HCT116 (cell line): ENCODE results near the gene AURKAIP1. TPM values are rescaled to one million over a fixed set of nuclear protein-coding genes. Genes with fewer than 3 reads are reported as not detected.
A peak's percentile ranks its signal among the peaks of the same experiment; 100 is the strongest.

Source experiments
- ATAC-seq: fragments of 200-7000 bp; cut with Tn5 transposase; 2 replicates; pipeline ENCODE4 v1.9.1; 2020; ENCODE audit warnings: mild to moderate bottlenecking, moderate library complexity
- BruUV-seq: library from RNA; stranded (reverse); fragments of 400-500 nt; replicated peaks from 2 replicates; lab custom pipeline; 2021; lab: Mats Ljungman, UMichigan
- CTCF ChIA-PET: fragments of 300-600 bp; sonication (Branson Sonifier 250); formaldehyde crosslinking; loops from one replicate; lab custom pipeline; 2021; ENCODE audit warnings: antibody characterized with exemption; lab: Charles Lee
- POLR2A ChIA-PET: fragments of 300-600, 350-600 bp; sonication (Branson Sonifier 250); formaldehyde crosslinking; loops from one replicate; lab custom pipeline; 2021; ENCODE audit warnings: antibody characterized with exemption; lab: Charles Lee
- RAD21 ChIA-PET, 2 experiments: fragments of 300-600 bp; sonication (Branson Sonifier 250); formaldehyde crosslinking; loops; one replicate each; lab custom pipeline; 2023; ENCODE audit warnings: low total read pairs in 2 of 2; ENCODE audit not compliant: uncharacterized antibody in 2 of 2, unreplicated experiment in 2 of 2, low non-redundant PET in 1 of 2; lab: Charles Lee
- DNase-seq: peaks from one replicate; pipeline ENCODE4 v3.0.0-alpha.2; 2010; ENCODE audit warnings: low read depth, low spot score
- H2AFZ ChIP-seq: fragments of 200-600 bp; shearing (Covaris generic), sonication (generic); 2 replicates; pipeline ENCODE4 v1.6.1; 2017; ENCODE audit warnings: low read depth, mixed run types, mixed read lengths, antibody characterized with exemption, low read length; ENCODE audit not compliant: poor library complexity, severe bottlenecking
- H3K27ac ChIP-seq: 2 replicates; pipeline ENCODE4 v1.5.1; 2012; ENCODE audit warnings: low read depth, low read length
- H3K27me3 ChIP-seq: fragments of 200-600 bp; sonication (generic); 2 replicates; pipeline ENCODE4 v1.6.1; 2016; ENCODE audit warnings: mixed run types, low read length, mixed read lengths; ENCODE audit not compliant: insufficient read depth
- H3K36me3 ChIP-seq, 2 experiments: fragments of 200-500 bp in 1 of 2; fragments of 200-600 bp in 1 of 2; sonication (Bioruptor generic) in 1 of 2; sonication (generic) in 1 of 2; 2 replicates each; pipeline versions ENCODE4 v1.5.1 to v1.6.1; 2014 to 2016; ENCODE audit warnings: low read length in 2 of 2, inconsistent platforms in 1 of 2, mixed read lengths in 1 of 2, mixed run types in 1 of 2; ENCODE audit not compliant: insufficient read depth in 2 of 2, control insufficient read depth in 1 of 2
- H3K4me1 ChIP-seq, 2 experiments: fragments of 200-600 bp in 1 of 2; sonication (generic) in 1 of 2; 2 replicates each; pipeline versions ENCODE4 v1.5.1 to v1.6.1; 2012 to 2017; ENCODE audit warnings: low read length in 2 of 2, inconsistent platforms in 1 of 2, mild to moderate bottlenecking in 1 of 2, mixed read lengths in 1 of 2, mixed run types in 1 of 2, moderate library complexity in 1 of 2; ENCODE audit not compliant: insufficient read depth in 2 of 2, control insufficient read depth in 1 of 2
- H3K4me2 ChIP-seq: fragments of 200-600 bp; sonication (generic); 2 replicates; pipeline ENCODE4 v1.6.1; 2017; ENCODE audit warnings: mixed run types, low read length, mixed read lengths
- H3K4me3 ChIP-seq, 2 experiments: fragments of 200-600 bp in 1 of 2; sonication (generic) in 1 of 2; replicated peaks in 1 of 2; 2 replicates each; pipeline ENCODE4 v1.5.1; 2011 to 2016; ENCODE audit warnings: low read length in 2 of 2, control low read depth in 1 of 2, low read depth in 1 of 2, mild to moderate bottlenecking in 1 of 2, mixed read lengths in 1 of 2, mixed run types in 1 of 2
- H3K79me2 ChIP-seq: fragments of 200-600 bp; sonication (generic); 2 replicates; pipeline ENCODE4 v1.6.1; 2017; ENCODE audit warnings: mild to moderate bottlenecking, mixed run types, low read length, moderate library complexity, mixed read lengths; ENCODE audit not compliant: insufficient read depth
- H3K9ac ChIP-seq: fragments of 200-600 bp; sonication (generic); 2 replicates; pipeline ENCODE4 v1.6.1; 2016; ENCODE audit warnings: low read length, mixed read lengths
- H3K9me2 ChIP-seq: fragments of 200-600 bp; sonication (generic), shearing (Covaris generic); 2 replicates; pipeline ENCODE4 v1.6.1; 2017; ENCODE audit warnings: mixed run types, mild to moderate bottlenecking, moderate library complexity; ENCODE audit not compliant: insufficient read depth
- H3K9me3 ChIP-seq, 2 experiments: fragments of 200-500 bp in 1 of 2; fragments of 200-600 bp in 1 of 2; sonication (Bioruptor generic) in 1 of 2; sonication (generic) in 1 of 2; 2 replicates each; pipeline ENCODE4 v1.6.1; 2014 to 2017; ENCODE audit warnings: low read length in 2 of 2, mixed read lengths in 2 of 2, inconsistent platforms in 1 of 2, low read depth in 1 of 2, mild to moderate bottlenecking in 1 of 2, mixed run types in 1 of 2, moderate library complexity in 1 of 2; ENCODE audit not compliant: control insufficient read depth in 1 of 2, insufficient read depth in 1 of 2
- H4K20me1 ChIP-seq: fragments of 200-600 bp; sonication (generic), shearing (Covaris generic); 2 replicates; pipeline ENCODE4 v1.6.1; 2017; ENCODE audit warnings: mixed run types, mild to moderate bottlenecking, moderate library complexity; ENCODE audit not compliant: insufficient read depth
- ELF1 ChIP-seq: IDR thresholded peaks from 2 replicates; pipeline ENCODE4 v1.6.1; 2012; ENCODE audit warnings: low read depth, borderline replicate concordance
- POLR2A ChIP-seq: IDR thresholded peaks from 2 replicates; pipeline ENCODE4 v1.7.0; 2011; ENCODE audit warnings: borderline replicate concordance; ENCODE audit not compliant: insufficient read depth, insufficient read length; ENCODE audit errors: extremely low read depth
- intact Hi-C: fragments of 100-400 bp; cut with micrococcal nuclease; formaldehyde crosslinking; loops from 2 replicates; pipeline ENCODE4 v1.10.0; 2022
- total RNA-seq: library from RNA; stranded (reverse); gene quantifications from one replicate; pipeline ENCODE4 v1.2.1, GENCODE V29; 2021; ENCODE audit not compliant: unreplicated experiment
- TF ChIP-seq, protein P1 (sequence below): IDR thresholded peaks from 2 replicates; pipeline ENCODE4 v1.6.1; 2011; ENCODE audit warnings: mild to moderate bottlenecking, low read length, moderate library complexity; ENCODE audit not compliant: insufficient replicate concordance; ENCODE audit errors: extremely low read depth

The AURKAIP1 gene
- total RNA-seq, 1 experiment from 2014 or later = 200 TPM

DNA sequence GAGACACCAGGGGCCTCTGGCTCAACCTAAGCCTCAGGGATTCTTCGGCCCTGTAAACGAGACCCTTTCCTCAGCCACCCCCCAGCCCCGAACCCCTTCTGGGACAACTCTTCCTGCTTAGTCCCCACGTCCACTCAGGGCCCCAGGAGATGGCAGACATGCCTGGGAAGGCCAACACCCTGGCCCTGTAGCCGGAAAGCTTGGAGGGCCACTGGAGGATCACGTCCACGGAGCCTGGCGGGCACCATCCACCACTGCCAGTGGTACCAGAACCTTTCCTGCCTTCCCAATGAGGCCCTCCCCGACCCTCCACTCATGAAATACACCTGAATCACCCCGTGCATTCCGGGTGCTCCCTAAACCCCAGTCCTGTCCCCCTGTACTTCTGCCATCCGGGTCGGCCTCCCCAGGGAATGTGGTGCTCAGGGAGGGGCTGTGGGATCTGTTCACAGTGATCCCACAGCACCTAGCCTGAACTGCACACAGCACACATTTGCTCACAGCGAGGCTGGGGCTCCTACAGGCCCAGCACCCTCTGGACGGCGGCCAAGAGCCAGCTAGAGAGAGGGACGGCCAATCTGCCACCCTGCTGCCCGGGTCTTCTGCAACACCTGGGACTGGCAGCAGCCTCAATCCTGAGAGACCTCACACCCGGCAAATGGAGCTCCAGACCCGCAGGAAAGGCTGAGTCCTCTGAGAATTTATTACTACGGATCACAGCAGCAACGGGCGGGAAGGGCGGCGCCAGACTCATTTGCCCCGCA is 1.8 kb downstream of the AURKAIP1 start:
- H3K9me2 ChIP-seq = no peaks in the 10 kb centered on the region
- no TSS peak for BruUV-seq
- peak overlapping the region; percentile 27; the same call in 1 of the 2 replicates for H3K27ac ChIP-seq
- H3K27me3 ChIP-seq = no peaks in the 10 kb centered on the region
- no peaks in the 10 kb centered on the region for H4K20me1 ChIP-seq
- ChIA-PET RAD21 (no interaction called here), CTCF (no interaction called here), POLR2A (no interaction called here)
- peaks cover 0 to 11% of the 10 kb centered on the region in 2 experiments; a peak in 1 of 4 replicates for H3K36me3 ChIP-seq
- H3K9ac ChIP-seq = peak overlapping the region; percentile 96
- H3K79me2 ChIP-seq = peaks cover 29% of the 10 kb centered on the region
- TF ChIP-seq ELF1 (no peak), POLR2A (no peak)
- TF ChIP-seq, protein P1, sequence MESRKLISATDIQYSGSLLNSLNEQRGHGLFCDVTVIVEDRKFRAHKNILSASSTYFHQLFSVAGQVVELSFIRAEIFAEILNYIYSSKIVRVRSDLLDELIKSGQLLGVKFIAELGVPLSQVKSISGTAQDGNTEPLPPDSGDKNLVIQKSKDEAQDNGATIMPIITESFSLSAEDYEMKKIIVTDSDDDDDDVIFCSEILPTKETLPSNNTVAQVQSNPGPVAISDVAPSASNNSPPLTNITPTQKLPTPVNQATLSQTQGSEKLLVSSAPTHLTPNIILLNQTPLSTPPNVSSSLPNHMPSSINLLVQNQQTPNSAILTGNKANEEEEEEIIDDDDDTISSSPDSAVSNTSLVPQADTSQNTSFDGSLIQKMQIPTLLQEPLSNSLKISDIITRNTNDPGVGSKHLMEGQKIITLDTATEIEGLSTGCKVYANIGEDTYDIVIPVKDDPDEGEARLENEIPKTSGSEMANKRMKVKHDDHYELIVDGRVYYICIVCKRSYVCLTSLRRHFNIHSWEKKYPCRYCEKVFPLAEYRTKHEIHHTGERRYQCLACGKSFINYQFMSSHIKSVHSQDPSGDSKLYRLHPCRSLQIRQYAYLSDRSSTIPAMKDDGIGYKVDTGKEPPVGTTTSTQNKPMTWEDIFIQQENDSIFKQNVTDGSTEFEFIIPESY = no peak
- no peaks in the 10 kb centered on the region for H3K9me3 ChIP-seq
- ATAC-seq (no peak), DNase-seq (no peak)
- peaks cover 14 to 33% of the 10 kb centered on the region in 2 experiments for H3K4me1 ChIP-seq
- peak overlapping the region; percentile 79 for H3K4me2 ChIP-seq
- H2AFZ ChIP-seq = no peak overlapping the region
- intact Hi-C loops = no loop called here
- peak overlapping the region; percentile 73 to 93 for H3K4me3 ChIP-seq
